ENCODE data around the gene ARF1. TPM values are rescaled to one million over a fixed set of nuclear protein-coding genes. Genes with fewer than 3 reads are reported as not detected.

The ARF1 gene
- total RNA-seq, 1 donor from 2014 or later, result 259 TPM

- H3K4me3 Mint-ChIP-seq (ENCODE audit: low read depth), result no peak overlapping the region
- H3K27me3 Mint-ChIP-seq, result peaks cover 35% of the 10 kb centered on the region
Measured at GRCh38 chr1:228131766-228132165, 49.3 kb downstream of the ARF1 start.

GRCh38 chr1:228134591-228134990 is 52.1 kb downstream of the ARF1 start:
- Mint-ChIP-seq H3K36me3 (ENCODE audit: insufficient read depth) (no peaks in the 10 kb centered on the region), H3K27ac (no peak overlapping the region), H3K4me3 (ENCODE audit: low read depth) (no peak overlapping the region), H3K4me1 (ENCODE audit: low read depth) (peaks cover 6% of the 10 kb centered on the region), H3K27me3 (peaks cover 43% of the 10 kb centered on the region), H3K9me3 (ENCODE audit: low read depth) (no peaks in the 10 kb centered on the region)
- DNase-seq (ENCODE audit: low spot score, unreplicated experiment), result no peak
- no peak for TF ChIP-seq CTCF (IDR thresholded peaks at IDR 0.05; ENCODE audit: unreplicated experiment)

More at GRCh38 chr1:228131766-228132165, 49.3 kb downstream of the ARF1 start:
- peak overlapping the region; percentile 91 for H3K27ac Mint-ChIP-seq
- H3K9me3 Mint-ChIP-seq (ENCODE audit: low read depth), result no peaks in the 10 kb centered on the region
- peaks cover 6% of the 10 kb centered on the region for H3K4me1 Mint-ChIP-seq (ENCODE audit: low read depth)
- DNase-seq (ENCODE audit: low spot score, unreplicated experiment), result no peak
- no peaks in the 10 kb centered on the region for H3K36me3 Mint-ChIP-seq (ENCODE audit: insufficient read depth)
- no peak for TF ChIP-seq CTCF (IDR thresholded peaks at IDR 0.05; ENCODE audit: unreplicated experiment)

GRCh38 chr1:228136901-228137300 is 54.4 kb downstream of the ARF1 start:
- Mint-ChIP-seq H3K9me3 (ENCODE audit: low read depth) (no peaks in the 10 kb centered on the region), H3K4me3 (ENCODE audit: low read depth) (no peak overlapping the region), H3K36me3 (ENCODE audit: insufficient read depth) (no peaks in the 10 kb centered on the region), H3K27me3 (peaks cover 39% of the 10 kb centered on the region), H3K4me1 (ENCODE audit: low read depth) (peaks cover 3% of the 10 kb centered on the region), H3K27ac (no peak overlapping the region)
- TF ChIP-seq CTCF (IDR thresholded peaks at IDR 0.05; ENCODE audit: unreplicated experiment), result no peak
- DNase-seq (ENCODE audit: low spot score, unreplicated experiment), result no peak

- Mint-ChIP-seq H3K4me1 (ENCODE audit: low read depth) (peaks cover 5% of the 10 kb centered on the region), H3K36me3 (ENCODE audit: insufficient read depth) (no peaks in the 10 kb centered on the region), H3K9me3 (ENCODE audit: low read depth) (no peaks in the 10 kb centered on the region), H3K4me3 (ENCODE audit: low read depth) (peak overlapping the region; percentile 90), H3K27me3 (peaks cover 33% of the 10 kb centered on the region), H3K27ac (peak overlapping the region; percentile 97)
- no peak for DNase-seq (ENCODE audit: low spot score, unreplicated experiment)
- TF ChIP-seq CTCF (IDR thresholded peaks at IDR 0.05; ENCODE audit: unreplicated experiment), result no peak
Measured at GRCh38 chr1:228139406-228139930, 57.0 kb downstream of the ARF1 start.

- no peaks in the 10 kb centered on the region for H3K36me3 Mint-ChIP-seq (ENCODE audit: insufficient read depth)
- H3K9me3 Mint-ChIP-seq (ENCODE audit: low read depth), result no peaks in the 10 kb centered on the region
- peak within 1 kb of the TSS; percentile 90 for H3K4me3 Mint-ChIP-seq (ENCODE audit: low read depth)
- H3K27ac Mint-ChIP-seq, result peak within 1 kb of the TSS; percentile 97
- TF ChIP-seq CTCF (IDR thresholded peaks at IDR 0.05; ENCODE audit: unreplicated experiment), result peak; percentile 45
- peaks cover 26% of the 10 kb centered on the region for H3K27me3 Mint-ChIP-seq
- peaks cover 5% of the 10 kb centered on the region for H3K4me1 Mint-ChIP-seq (ENCODE audit: low read depth)
- peak; percentile 100 for DNase-seq (ENCODE audit: low spot score, unreplicated experiment)
Measured at GRCh38 chr1:228139931-228140723, 57.6 kb downstream of the ARF1 start, which contains the start of gene GUK1. TSS of gene GUK1 (plus strand) at chr1:228140279. CDS start at chr1:228140303, 24 bp downstream.

All from progenitor cell of endocrine pancreas (in vitro differentiated cells).